Retina (tissue), 1 donor: ENCODE data around the gene SUCNR1.
"Not testable (repeated sequence)": the region's sequence is repeated elsewhere in the genome, so short reads cannot be mapped to it uniquely, and the experiment has no call there.

Experiments used
- DNase-seq: peaks from one replicate; pipeline ENCODE4 v3.0.0-alpha.2; 2016

Gene SUCNR1

DNA sequence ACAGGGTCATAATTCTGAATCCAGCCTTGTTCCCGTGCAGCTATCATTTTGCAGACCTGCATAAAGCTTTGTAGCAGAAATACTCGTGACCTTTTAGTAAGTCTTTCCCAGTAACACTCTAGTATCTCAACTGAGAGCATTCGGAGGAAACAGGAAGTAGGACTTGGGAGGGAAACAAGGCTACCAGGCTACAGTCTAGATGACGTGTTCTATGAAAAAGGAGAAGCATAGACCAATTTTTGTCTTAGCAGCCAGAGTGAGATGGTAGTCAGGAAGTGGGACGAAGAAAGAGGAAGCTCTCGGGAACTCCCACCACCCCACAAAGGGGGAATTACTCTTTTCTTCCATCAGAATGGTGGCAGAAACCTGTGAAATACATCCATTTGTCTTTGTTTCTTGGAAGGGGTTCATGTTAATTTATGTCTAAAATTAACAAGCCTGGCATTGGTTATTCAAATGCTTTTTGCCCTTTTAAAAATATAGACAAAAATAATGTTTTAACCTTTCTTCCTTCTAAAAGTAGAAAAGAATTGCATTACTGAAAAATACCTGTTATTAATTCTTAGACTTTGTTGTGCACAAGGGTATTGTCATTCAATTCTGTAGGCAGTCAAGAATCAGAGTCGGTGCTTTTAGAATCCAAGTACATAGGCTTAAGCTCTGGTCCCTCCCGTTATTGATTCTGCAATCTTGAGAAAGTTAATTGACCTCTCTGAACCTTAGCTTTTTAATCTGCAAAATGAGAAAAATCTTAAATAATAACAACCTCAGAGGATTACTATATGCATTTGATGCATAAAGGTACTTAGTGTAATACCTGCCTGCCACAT lies 1.6 kb upstream of the SUCNR1 start:
- DNase-seq, result no peak

DNA sequence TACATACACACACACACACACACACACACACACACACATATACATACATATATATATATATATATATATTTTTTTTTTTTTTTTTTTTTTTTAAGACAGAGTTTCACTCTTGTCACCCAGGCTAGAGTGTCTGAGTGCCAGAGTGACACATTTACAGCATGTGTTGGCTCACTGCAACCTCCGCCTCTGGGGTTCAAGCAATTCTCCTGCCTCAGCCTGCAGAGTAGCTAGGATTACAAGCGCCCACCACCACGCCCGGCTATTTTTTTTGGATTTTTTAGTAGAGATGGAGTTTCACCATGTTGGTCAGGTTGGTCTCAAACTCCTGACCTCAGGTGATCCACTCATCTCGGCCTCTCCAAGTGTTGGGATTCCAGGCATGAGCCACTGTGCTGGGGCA lies 636 bp downstream of the SUCNR1 start:
- DNase-seq, result not testable (repeated sequence)

DNA sequence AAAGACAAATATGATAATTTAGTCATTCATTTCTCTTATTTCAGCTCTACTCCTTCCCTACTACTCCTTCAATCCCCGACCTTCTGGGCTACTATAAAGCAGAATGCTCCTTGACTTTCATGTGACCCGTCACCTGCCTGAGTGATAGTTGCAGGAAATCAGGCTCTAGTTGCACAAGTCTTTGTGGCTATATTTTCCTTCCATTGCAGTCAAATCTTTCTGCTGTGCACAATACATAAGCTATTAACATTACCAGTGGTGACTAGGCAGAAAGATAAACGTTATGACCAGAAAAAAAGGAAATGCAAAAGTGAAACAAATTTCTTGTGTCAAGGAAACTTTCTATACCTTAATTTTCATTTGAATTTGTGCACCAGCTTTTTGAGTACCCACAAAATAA lies 2.3 kb downstream of the SUCNR1 start:
- DNase-seq, result no peak

- DNase-seq, result no peak
Observed at GRCh38 chr3:151877269-151877668, 3.8 kb downstream of the SUCNR1 start.

- DNase-seq, result no peak
Observed at GRCh38 chr3:151878465-151878864, 5.0 kb downstream of the SUCNR1 start.

- DNase-seq, result no peak
Observed at GRCh38 chr3:151879037-151879436, 5.6 kb downstream of the SUCNR1 start.

GRCh38 chr3:151879679-151880415 lies 6.4 kb downstream of the SUCNR1 start:
- DNase-seq, result no peak

- no peak for DNase-seq
Observed at GRCh38 chr3:151880416-151880690, 6.9 kb downstream of the SUCNR1 start.

- no peak for DNase-seq
Observed at GRCh38 chr3:151881137-151881536, 7.7 kb downstream of the SUCNR1 start.

- DNase-seq, result not testable (repeated sequence)
Observed at GRCh38 chr3:151885397-151885796, 12.0 kb downstream of the SUCNR1 start.

DNA sequence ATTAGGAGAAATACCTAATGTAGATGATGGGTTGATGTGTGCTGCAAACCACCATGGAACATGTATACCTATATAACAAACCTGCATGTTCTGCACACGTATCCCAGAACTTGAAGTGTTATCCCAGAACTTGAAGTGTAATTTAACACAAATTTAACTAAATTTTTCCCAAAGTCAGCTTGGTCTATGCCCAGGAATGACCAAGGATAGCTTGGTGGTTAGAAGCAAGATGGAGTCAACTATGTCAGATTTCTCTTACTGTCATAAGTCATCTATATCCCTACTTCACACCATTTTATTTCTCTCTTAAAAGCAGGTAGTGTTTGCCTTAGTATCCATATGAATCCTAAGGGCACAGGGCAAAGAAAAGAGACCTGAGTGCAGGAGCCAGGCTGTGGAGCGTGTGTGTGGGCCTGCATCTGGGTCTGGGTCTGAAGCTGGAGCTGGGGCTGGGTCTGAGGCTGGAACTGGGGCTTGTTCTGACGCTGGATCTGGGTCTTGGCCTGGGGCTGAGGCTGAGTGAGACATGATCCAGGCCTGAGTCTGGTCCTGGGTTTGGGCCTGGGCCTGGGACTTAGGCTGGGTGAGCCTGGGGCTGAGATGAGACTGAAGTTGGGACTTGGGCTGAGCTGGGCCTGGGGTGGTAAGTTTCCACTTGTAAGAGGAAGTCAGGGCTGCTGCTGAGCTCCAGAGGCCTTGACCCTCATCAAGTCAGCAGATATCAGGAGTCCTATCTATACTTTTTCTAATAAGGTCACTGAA lies 14.2 kb downstream of the SUCNR1 start:
- not testable (repeated sequence) for DNase-seq

- DNase-seq, result no peak
Observed at GRCh38 chr3:151890721-151891141, 17.3 kb downstream of the SUCNR1 start.

- no peak for DNase-seq
Observed at GRCh38 chr3:151891721-151892120, 18.3 kb downstream of the SUCNR1 start.

GRCh38 chr3:151894219-151894618 lies 20.8 kb downstream of the SUCNR1 start:
- DNase-seq, result no peak

GRCh38 chr3:151895478-151896241 lies 22.2 kb downstream of the SUCNR1 start:
- DNase-seq, result no peak

- DNase-seq, result no peak
Observed at GRCh38 chr3:151896246-151897012, 23.0 kb downstream of the SUCNR1 start.

GRCh38 chr3:151898121-151898520 lies 24.7 kb downstream of the SUCNR1 start:
- not testable (repeated sequence) for DNase-seq

DNA sequence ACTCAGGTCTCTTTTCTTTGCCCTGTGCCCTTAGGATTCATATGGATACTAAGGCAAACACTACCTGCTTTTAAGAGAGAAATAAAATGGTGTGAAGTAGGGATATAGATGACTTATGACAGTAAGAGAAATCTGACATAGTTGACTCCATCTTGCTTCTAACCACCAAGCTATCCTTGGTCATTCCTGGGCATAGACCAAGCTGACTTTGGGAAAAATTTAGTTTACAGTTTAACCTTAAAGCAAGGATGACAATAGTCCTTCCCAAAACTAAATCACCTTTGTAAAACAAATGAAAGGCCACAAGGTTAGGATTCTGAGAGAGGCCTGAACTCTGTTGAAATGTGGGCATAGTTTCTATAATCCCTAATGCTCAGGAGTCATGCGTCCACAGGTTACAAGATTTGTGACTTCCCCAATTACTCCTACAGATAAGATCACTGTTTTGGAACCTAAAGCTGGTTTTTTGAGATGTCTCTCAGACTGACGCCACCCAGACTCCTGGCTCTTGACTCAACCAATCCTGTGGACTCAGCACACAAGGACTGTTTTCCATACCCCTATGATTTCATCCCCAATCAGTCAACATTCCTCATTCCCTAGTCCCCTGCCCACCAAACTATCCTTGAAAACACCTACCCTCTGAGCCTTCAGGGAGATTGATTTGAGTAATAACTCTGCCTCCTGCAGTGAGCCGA lies 25.3 kb downstream of the SUCNR1 start:
- not testable (repeated sequence) for DNase-seq

DNA sequence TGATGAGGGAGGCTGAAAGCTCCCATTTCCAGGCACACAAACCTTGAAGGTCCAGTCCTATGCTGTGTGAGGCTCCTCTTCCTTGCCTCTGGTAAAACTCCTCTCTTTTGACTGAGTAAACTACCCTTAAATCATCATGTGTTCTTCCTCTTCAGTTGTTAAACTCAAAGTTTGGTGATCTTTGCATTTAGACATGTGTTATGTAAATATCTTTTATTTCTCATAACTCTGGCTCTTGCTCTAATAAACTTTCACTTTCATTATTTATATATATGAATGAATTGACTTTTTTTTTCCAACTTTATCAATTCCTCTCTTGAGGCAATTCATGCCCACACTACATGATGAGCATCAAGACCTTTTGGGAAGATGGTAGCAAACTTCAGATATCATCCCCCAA lies 26.6 kb downstream of the SUCNR1 start:
- no peak for DNase-seq

GRCh38 chr3:151900460-151900859 lies 27.0 kb downstream of the SUCNR1 start:
- DNase-seq, result no peak

- DNase-seq, result no peak
Observed at GRCh38 chr3:151900884-151901643, 27.6 kb downstream of the SUCNR1 start.
